Prostate gland (tissue), 2 donors: ENCODE data around the gene LUZP1.

Source experiments
- CTCF ChIP-seq, 4 experiments: fragments of 200-600 bp in 2 of 4; fragments of 450-650 bp in 2 of 4; sonication (generic) in 2 of 4; IDR thresholded peaks; 1 replicate in 3 of 4; 2 replicates in 1 of 4; pipeline ENCODE4 v1.5.1; 2016 to 2019; ENCODE audit warnings: antibody characterized with exemption in 4 of 4, mild to moderate bottlenecking in 2 of 4, moderate library complexity in 2 of 4
- POLR2A ChIP-seq: fragments of 450-650 bp; IDR thresholded peaks from one replicate; pipeline ENCODE4 v1.6.1; 2016; ENCODE audit warnings: antibody characterized with exemption, mild to moderate bottlenecking
- POLR2AphosphoS5 ChIP-seq: sonication (generic); formaldehyde crosslinking; IDR thresholded peaks from one replicate; pipeline ENCODE4 v1.6.1; 2017; ENCODE audit warnings: antibody characterized with exemption

DNA sequence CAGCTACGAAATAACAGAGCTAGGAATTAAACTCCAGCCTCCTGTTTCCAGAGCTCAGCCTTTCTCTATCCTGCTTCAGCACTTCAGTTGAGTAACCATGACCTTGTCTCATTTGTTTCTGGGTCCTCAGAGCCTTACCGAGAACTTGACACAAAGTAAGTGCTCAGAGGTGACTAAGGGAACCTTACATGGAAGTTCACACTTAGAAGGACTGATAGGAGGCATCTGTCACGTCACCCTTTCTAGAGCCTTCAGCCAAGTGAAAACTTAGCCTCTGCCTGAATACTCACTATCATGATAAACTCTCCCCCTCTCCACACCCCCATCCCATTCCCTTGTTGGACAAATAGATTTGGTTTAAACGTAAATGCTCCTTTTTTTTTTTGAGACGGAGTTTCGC, 9.8 kb upstream of the LUZP1 start:
- TF ChIP-seq POLR2AphosphoS5: no peak
- no peak for TF ChIP-seq POLR2A
- no peak for TF ChIP-seq CTCF (IDR thresholded peaks at IDR 0.05)
